Measurements from ENCODE around the gene KIF1A.

- TF ChIP-seq CTCF (IDR thresholded peaks at IDR 0.05) (no peak), POLR2A (IDR thresholded peaks at IDR 0.05) (no peak)
These were observed 60.6 kb downstream of the KIF1A start for GRCh38 chr2:240759459-240759858.
